Fibroblast of lung (primary cell): ENCODE data around the gene MRAS. TPM values are rescaled to one million over a fixed set of nuclear protein-coding genes. Genes with fewer than 3 reads are reported as not detected.

Experiments
- DNase-seq, 2 donors: peaks; one replicate each; pipeline versions ENCODE4 v3.0.0 to v3.0.0-alpha.2; 2010; ENCODE audit warnings: low read depth in 2 of 2
- H2AFZ ChIP-seq: 2 replicates; pipeline ENCODE4 v1.5.1; 2012; ENCODE audit warnings: low read length, control low read depth, inconsistent platforms
- H3K27ac ChIP-seq: 2 replicates; pipeline ENCODE4 v1.5.1; 2011; ENCODE audit warnings: low read length, control low read depth; ENCODE audit not compliant: insufficient read depth
- H3K27me3 ChIP-seq: 2 replicates; pipeline ENCODE4 v1.5.1; 2011; ENCODE audit warnings: mild to moderate bottlenecking, low read length; ENCODE audit not compliant: control insufficient read depth, insufficient read depth
- H3K36me3 ChIP-seq: 2 replicates; pipeline ENCODE4 v1.5.1; 2011; ENCODE audit warnings: low read length; ENCODE audit not compliant: control insufficient read depth, insufficient read depth
- H3K4me1 ChIP-seq: 2 replicates; pipeline ENCODE4 v1.5.1; 2011; ENCODE audit warnings: low read length; ENCODE audit not compliant: control insufficient read depth, insufficient read depth; ENCODE audit errors: extremely low read depth
- H3K4me2 ChIP-seq: 2 replicates; pipeline ENCODE4 v1.5.1; 2011; ENCODE audit warnings: low read length, control low read depth; ENCODE audit not compliant: insufficient read depth; ENCODE audit errors: extremely low read depth
- H3K4me3 ChIP-seq, 4 experiments: fragments of 200-600 bp in 1 of 4; sonication (generic) in 1 of 4; replicated peaks in 1 of 4; 2 replicates each; pipeline ENCODE4 v1.5.1; 2011 to 2016; ENCODE audit warnings: low read length in 4 of 4, low read depth in 3 of 4, mild to moderate bottlenecking in 3 of 4, control low read depth in 2 of 4, inconsistent platforms in 1 of 4, mixed read lengths in 1 of 4; ENCODE audit not compliant: insufficient read depth in 1 of 4; ENCODE audit errors: control extremely low read depth in 1 of 4
- H3K79me2 ChIP-seq: 2 replicates; pipeline ENCODE4 v1.5.1; 2012; ENCODE audit warnings: mild to moderate bottlenecking, low read length, inconsistent platforms; ENCODE audit not compliant: control insufficient read depth, insufficient read depth
- H3K9ac ChIP-seq: 2 replicates; pipeline ENCODE4 v1.5.1; 2011; ENCODE audit warnings: mild to moderate bottlenecking, low read length, control low read depth; ENCODE audit not compliant: insufficient read depth
- H3K9me3 ChIP-seq: 2 replicates; pipeline ENCODE4 v1.5.1; 2012; ENCODE audit warnings: low read depth, low read length; ENCODE audit not compliant: control insufficient read depth, insufficient read depth
- H4K20me1 ChIP-seq: 2 replicates; pipeline ENCODE4 v1.5.1; 2011; ENCODE audit warnings: low read length; ENCODE audit not compliant: control insufficient read depth, insufficient read depth; ENCODE audit errors: extremely low read depth
- EZH2 ChIP-seq: IDR thresholded peaks from 2 replicates; pipeline ENCODE4 v1.5.1; 2012; ENCODE audit warnings: low read length, control low read depth, mild to moderate bottlenecking; ENCODE audit errors: missing control alignments
- polyA plus RNA-seq, 2 donors: library from polyadenylated mRNA; depleted of rRNA in 1 of 2; stranded (reverse) in 1 of 2; unstranded in 1 of 2; fragments of >200 nt; gene quantifications; 2 replicates each; pipeline ENCODE4 v1.2.1, GENCODE V29; 2011 to 2012; ENCODE audit warnings: missing spikeins in 1 of 2
- total RNA-seq: library from RNA; depleted of rRNA; stranded (reverse); fragments of >200 nt; gene quantifications from 2 replicates; pipeline ENCODE4 v1.2.1, GENCODE V29; 2014
- TF ChIP-seq, protein P1 (sequence below), 2 donors: IDR thresholded peaks in 1 of 2; conservative IDR thresholded peaks in 1 of 2; 1 replicate in 1 of 2; 2 replicates in 1 of 2; pipeline ENCODE4 v1.5.1; 2011 to 2012; ENCODE audit warnings: low read length in 2 of 2, control low read depth in 1 of 2, inconsistent platforms in 1 of 2, low read depth in 1 of 2, mild to moderate bottlenecking in 1 of 2

The MRAS gene
- total and polyA plus RNA-seq, 2 donors (not counting 1 experiment from before 2014, with no cell fraction given), result 35.3 to 73.0 TPM

DNA sequence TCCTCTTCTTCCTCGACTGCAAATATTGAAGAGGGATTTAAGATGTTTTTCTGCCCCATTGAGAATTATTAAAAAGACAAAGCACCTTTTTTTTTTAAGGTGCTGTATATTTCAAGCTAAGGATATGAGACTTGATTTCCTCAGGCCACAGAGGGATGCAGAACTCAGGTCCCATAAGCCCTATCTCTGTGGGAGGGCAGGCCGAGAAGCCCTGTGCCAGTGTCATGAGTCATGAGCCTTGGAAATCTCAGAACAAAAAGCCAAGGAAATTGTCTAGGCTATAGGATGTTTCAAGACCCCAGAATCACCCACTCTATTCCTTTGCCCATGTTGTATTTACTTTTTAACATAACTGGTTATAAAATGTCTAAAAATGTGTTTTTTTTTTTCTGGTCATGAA, 93.4 kb downstream of the MRAS start:
- no peaks in the 10 kb centered on the region for H3K36me3 ChIP-seq
- H3K9me3 ChIP-seq, result no peaks in the 10 kb centered on the region
- H3K4me1 ChIP-seq, result no peaks in the 10 kb centered on the region
- H3K4me3 ChIP-seq, result no peak overlapping the region
- H3K27ac ChIP-seq, result no peak overlapping the region
- H3K4me2 ChIP-seq, result no peak overlapping the region
- no peak overlapping the region for H3K9ac ChIP-seq
- H2AFZ ChIP-seq, result no peak overlapping the region
- TF ChIP-seq, protein P1, sequence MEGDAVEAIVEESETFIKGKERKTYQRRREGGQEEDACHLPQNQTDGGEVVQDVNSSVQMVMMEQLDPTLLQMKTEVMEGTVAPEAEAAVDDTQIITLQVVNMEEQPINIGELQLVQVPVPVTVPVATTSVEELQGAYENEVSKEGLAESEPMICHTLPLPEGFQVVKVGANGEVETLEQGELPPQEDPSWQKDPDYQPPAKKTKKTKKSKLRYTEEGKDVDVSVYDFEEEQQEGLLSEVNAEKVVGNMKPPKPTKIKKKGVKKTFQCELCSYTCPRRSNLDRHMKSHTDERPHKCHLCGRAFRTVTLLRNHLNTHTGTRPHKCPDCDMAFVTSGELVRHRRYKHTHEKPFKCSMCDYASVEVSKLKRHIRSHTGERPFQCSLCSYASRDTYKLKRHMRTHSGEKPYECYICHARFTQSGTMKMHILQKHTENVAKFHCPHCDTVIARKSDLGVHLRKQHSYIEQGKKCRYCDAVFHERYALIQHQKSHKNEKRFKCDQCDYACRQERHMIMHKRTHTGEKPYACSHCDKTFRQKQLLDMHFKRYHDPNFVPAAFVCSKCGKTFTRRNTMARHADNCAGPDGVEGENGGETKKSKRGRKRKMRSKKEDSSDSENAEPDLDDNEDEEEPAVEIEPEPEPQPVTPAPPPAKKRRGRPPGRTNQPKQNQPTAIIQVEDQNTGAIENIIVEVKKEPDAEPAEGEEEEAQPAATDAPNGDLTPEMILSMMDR (conservative IDR thresholded peaks at IDR 0.05 in 1 of 2, IDR thresholded peaks at IDR 0.05 in 1 of 2; ENCODE audit: low read depth in 1 of 2, low read length in 2 of 2), result no peak
- no peak for TF ChIP-seq EZH2
- H4K20me1 ChIP-seq, result no peaks in the 10 kb centered on the region
- H3K27me3 ChIP-seq, result peaks cover under 1% of the 10 kb centered on the region
- H3K79me2 ChIP-seq, result no peaks in the 10 kb centered on the region
- peak in 1 of 2 donors; percentile 52 for DNase-seq

GRCh38 chr3:138442433-138442832, 94.1 kb downstream of the MRAS start:
- no peaks in the 10 kb centered on the region for H3K4me1 ChIP-seq
- no peak overlapping the region for H3K9ac ChIP-seq
- no peaks in the 10 kb centered on the region for H3K27me3 ChIP-seq
- no peak overlapping the region for H3K27ac ChIP-seq
- H3K36me3 ChIP-seq, result no peaks in the 10 kb centered on the region
- TF ChIP-seq, protein P1 (conservative IDR thresholded peaks at IDR 0.05 in 1 of 2, IDR thresholded peaks at IDR 0.05 in 1 of 2; ENCODE audit: low read depth in 1 of 2, low read length in 2 of 2), result no peak
- TF ChIP-seq EZH2, result no peak
- no peak overlapping the region for H3K4me3 ChIP-seq
- H3K9me3 ChIP-seq, result no peaks in the 10 kb centered on the region
- no peaks in the 10 kb centered on the region for H4K20me1 ChIP-seq
- no peak overlapping the region for H3K4me2 ChIP-seq
- H2AFZ ChIP-seq, result no peak overlapping the region
- peak; percentile 31 to 76 for DNase-seq
- H3K79me2 ChIP-seq, result no peaks in the 10 kb centered on the region

- no peak for DNase-seq
- TF ChIP-seq, protein P1 (conservative IDR thresholded peaks at IDR 0.05 in 1 of 2, IDR thresholded peaks at IDR 0.05 in 1 of 2; ENCODE audit: low read depth in 1 of 2, low read length in 2 of 2), result no peak
- TF ChIP-seq EZH2, result no peak
- no peaks in the 10 kb centered on the region for H3K9me3 ChIP-seq
- no peaks in the 10 kb centered on the region for H4K20me1 ChIP-seq
- H3K9ac ChIP-seq, result no peak overlapping the region
- H3K4me2 ChIP-seq, result no peak overlapping the region
- H3K4me3 ChIP-seq, result no peak overlapping the region
- no peak overlapping the region for H3K27ac ChIP-seq
- no peaks in the 10 kb centered on the region for H3K36me3 ChIP-seq
- no peaks in the 10 kb centered on the region for H3K4me1 ChIP-seq
- no peaks in the 10 kb centered on the region for H3K27me3 ChIP-seq
- no peaks in the 10 kb centered on the region for H3K79me2 ChIP-seq
- no peak overlapping the region for H2AFZ ChIP-seq
Measured at GRCh38 chr3:138443091-138443490, 94.7 kb downstream of the MRAS start.
